Sigmoid colon (tissue), 7 donors: Measurements from ENCODE around the gene PDIA6. TPM values are rescaled to one million over a fixed set of nuclear protein-coding genes. Genes with fewer than 3 reads are reported as not detected.
"Not testable (repeated sequence)": the region's sequence is repeated elsewhere in the genome, so short reads cannot be mapped to it uniquely, and the experiment has no call there.

ENCODE experiments used
- DNase-seq: peaks from one replicate; pipeline ENCODE4 v3.0.0-alpha.2; 2019
- H3K27ac ChIP-seq, 4 donors: fragments of 200-600 bp; sonication (generic); one replicate each; pipeline ENCODE4 v1.5.1; 2016 to 2019; ENCODE audit warnings: mild to moderate bottlenecking in 1 of 4
- H3K27me3 ChIP-seq, 3 donors: fragments of 200-600 bp; sonication (generic); one replicate each; pipeline ENCODE4 v1.5.1; 2019; ENCODE audit warnings: mild to moderate bottlenecking in 1 of 3
- H3K36me3 ChIP-seq, 4 donors: fragments of 200-600 bp; sonication (generic); one replicate each; pipeline ENCODE4 v1.5.1; 2016 to 2019
- H3K4me1 ChIP-seq, 4 donors: fragments of 200-600 bp; sonication (generic); one replicate each; pipeline ENCODE4 v1.5.1; 2017 to 2019
- H3K4me3 ChIP-seq, 4 donors: fragments of 200-600 bp; sonication (generic); one replicate each; pipeline ENCODE4 v1.5.1; 2017 to 2019; ENCODE audit warnings: mild to moderate bottlenecking in 2 of 4, moderate library complexity in 1 of 4
- H3K9me3 ChIP-seq, 4 donors: fragments of 200-600 bp in 3 of 4; sonication (generic) in 3 of 4; one replicate each; pipeline versions ENCODE4 v1.5.1 to v1.6.1; 2013 to 2019
- EP300 ChIP-seq, 4 donors: sonication (generic); formaldehyde crosslinking; IDR thresholded peaks; one replicate each; pipeline ENCODE4 v1.6.1; 2017; ENCODE audit warnings: antibody characterized with exemption in 4 of 4
- POLR2A ChIP-seq, 2 donors: fragments of 450-650 bp; IDR thresholded peaks; one replicate each; pipeline ENCODE4 v1.6.1; 2016; ENCODE audit warnings: antibody characterized with exemption in 2 of 2, mild to moderate bottlenecking in 2 of 2, moderate library complexity in 2 of 2
- POLR2AphosphoS5 ChIP-seq, 4 donors: sonication (generic); formaldehyde crosslinking; IDR thresholded peaks; one replicate each; pipeline ENCODE4 v1.6.1; 2017; ENCODE audit warnings: antibody characterized with exemption in 4 of 4
- WGBS, 2 donors: extraction: QIAGEN DNeasy Blood & Tissue Kit; methylation state at CpG; one replicate each; pipeline ENCODE4 v1.1.7; 2013; 5-methylcytosine and 5-hydroxymethylcytosine counted together
- intact Hi-C: fragments of 100-400 bp; cut with DNase I; formaldehyde crosslinking; loops from one replicate; pipeline ENCODE4 v1.15.1; 2023
- polyA plus RNA-seq, 3 donors: library from polyadenylated mRNA; stranded (reverse); fragments of 200-250 nt; gene quantifications; one replicate each; pipeline ENCODE4 v1.2.3, GENCODE V29; 2013
- total RNA-seq, 4 donors: library from RNA; depleted of rRNA; stranded (reverse); fragments of >200 nt; gene quantifications; one replicate each; pipeline ENCODE4 v1.1.0, GENCODE V29; 2016
- TF ChIP-seq, protein P1 (sequence below), 4 experiments: fragments of 450-650 bp in 3 of 4; fragments of 200-600 bp in 1 of 4; IDR thresholded peaks; one replicate each; pipeline ENCODE4 v1.5.1; 2016 to 2019; ENCODE audit warnings: antibody characterized with exemption in 4 of 4, mild to moderate bottlenecking in 3 of 4, moderate library complexity in 2 of 4
- donor health status: healthy with polysubstance abuse.
- donor health status: Bipolar disorder and iron deficiency.
- donor health status: healthy.

PDIA6 gene
- total and polyA plus RNA-seq, 7 donors, result 31.8 to 211 (median 80.6) TPM

DNA sequence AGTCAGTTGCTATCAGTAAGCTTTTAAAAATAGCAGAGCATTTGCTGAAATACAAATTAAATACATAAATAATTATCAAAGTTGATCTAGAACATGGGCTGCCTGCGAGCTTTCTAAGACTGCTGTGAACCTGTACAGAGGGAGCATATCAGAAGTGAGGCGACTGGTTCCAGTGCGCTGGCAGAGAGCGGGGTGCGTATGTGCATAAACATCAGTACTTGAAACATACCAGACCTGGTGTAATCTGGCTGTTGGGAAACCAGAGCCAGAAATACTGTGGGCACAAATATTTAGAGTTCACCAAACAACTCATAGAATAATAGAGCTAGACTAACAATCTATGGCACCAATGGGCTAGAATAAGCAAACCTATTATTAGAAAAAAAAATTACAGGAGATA, 27.3 kb downstream of the PDIA6 start:
- TF ChIP-seq EP300 (IDR thresholded peaks at IDR 0.05), result peak in 2 of 4 donors; percentile 4 to 47
- peak in 3 of 4 donors; percentile 59 to 87 (median 66) for TF ChIP-seq POLR2AphosphoS5 (IDR thresholded peaks at IDR 0.05)
- TF ChIP-seq, protein P1, sequence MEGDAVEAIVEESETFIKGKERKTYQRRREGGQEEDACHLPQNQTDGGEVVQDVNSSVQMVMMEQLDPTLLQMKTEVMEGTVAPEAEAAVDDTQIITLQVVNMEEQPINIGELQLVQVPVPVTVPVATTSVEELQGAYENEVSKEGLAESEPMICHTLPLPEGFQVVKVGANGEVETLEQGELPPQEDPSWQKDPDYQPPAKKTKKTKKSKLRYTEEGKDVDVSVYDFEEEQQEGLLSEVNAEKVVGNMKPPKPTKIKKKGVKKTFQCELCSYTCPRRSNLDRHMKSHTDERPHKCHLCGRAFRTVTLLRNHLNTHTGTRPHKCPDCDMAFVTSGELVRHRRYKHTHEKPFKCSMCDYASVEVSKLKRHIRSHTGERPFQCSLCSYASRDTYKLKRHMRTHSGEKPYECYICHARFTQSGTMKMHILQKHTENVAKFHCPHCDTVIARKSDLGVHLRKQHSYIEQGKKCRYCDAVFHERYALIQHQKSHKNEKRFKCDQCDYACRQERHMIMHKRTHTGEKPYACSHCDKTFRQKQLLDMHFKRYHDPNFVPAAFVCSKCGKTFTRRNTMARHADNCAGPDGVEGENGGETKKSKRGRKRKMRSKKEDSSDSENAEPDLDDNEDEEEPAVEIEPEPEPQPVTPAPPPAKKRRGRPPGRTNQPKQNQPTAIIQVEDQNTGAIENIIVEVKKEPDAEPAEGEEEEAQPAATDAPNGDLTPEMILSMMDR (IDR thresholded peaks at IDR 0.05), result no peak
- no peak for TF ChIP-seq POLR2A (IDR thresholded peaks at IDR 0.05)
- H3K27ac ChIP-seq, result peak overlapping the region in 3 of 4 donors; percentile 63 to 75 (median 70)
- no peaks in the 10 kb centered on the region for H3K9me3 ChIP-seq
- H3K27me3 ChIP-seq, result no peaks in the 10 kb centered on the region
- H3K4me3 ChIP-seq, result no peak overlapping the region
- H3K4me1 ChIP-seq, result peaks cover 0 to 16% (median 5%) of the 10 kb centered on the region in 4 donors
- DNase-seq, result peak; percentile 76
- 95 to 98% methylated on average over 5 of the region's 5 CpGs for WGBS, 2 donors
- H3K36me3 ChIP-seq, result peaks cover 22 to 97% (median 54%) of the 10 kb centered on the region in 4 donors
- intact Hi-C loops, result no loop called here

DNA sequence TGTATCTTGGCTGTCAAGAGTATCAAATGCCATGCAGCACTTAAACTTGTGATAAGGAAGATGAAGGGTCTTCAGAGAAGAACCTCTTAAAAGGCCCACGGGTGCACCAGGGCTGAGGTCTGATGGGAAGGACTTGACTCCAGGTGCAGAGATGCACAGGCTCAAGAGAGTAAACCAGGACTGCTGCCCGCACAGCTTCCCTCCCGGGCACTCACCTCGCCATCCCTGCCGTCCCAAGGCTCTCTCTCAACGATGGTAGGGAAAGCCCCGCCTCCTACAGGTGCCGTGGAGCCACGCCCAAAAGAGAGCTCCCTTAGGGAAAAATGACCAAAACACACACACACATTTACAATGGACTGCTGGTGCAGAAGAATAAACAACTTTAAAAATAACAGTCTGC, 27.9 kb downstream of the PDIA6 start:
- WGBS, 2 donors, result 61 to 84% methylated on average over 9 of the region's 9 CpGs
- H3K4me3 ChIP-seq, result no peak overlapping the region
- TF ChIP-seq, protein P1 (IDR thresholded peaks at IDR 0.05), result no peak
- TF ChIP-seq EP300 (IDR thresholded peaks at IDR 0.05) (no peak), POLR2AphosphoS5 (IDR thresholded peaks at IDR 0.05) (no peak), POLR2A (IDR thresholded peaks at IDR 0.05) (no peak)
- no peaks in the 10 kb centered on the region for H3K27me3 ChIP-seq
- no peaks in the 10 kb centered on the region for H3K9me3 ChIP-seq
- H3K27ac ChIP-seq, result peak overlapping the region in 3 of 4 donors; percentile 63 to 75 (median 70)
- peaks cover 0 to 16% (median 5%) of the 10 kb centered on the region in 4 donors for H3K4me1 ChIP-seq
- peaks cover 16 to 97% (median 51%) of the 10 kb centered on the region in 4 donors for H3K36me3 ChIP-seq
- DNase-seq, result no peak
- intact Hi-C loops, result no loop called here

DNA sequence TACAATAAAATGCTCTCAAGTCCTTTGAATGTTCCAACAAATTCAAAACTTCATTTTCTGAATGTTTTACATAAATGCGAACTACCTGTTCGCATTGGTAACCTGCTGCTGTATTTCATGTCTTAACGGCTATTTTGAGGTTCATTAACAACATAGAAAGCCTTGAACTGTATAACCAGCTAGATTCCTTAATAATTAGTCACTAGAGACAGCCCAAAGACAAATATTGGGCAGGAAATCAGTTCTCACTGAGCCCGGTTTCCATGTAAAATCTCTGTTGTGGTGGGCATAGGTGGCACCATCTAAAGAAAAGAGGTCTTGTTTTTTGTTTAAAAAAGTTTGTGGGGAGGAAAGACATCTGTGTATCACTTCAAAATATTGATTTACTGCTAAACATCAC, 29.2 kb downstream of the PDIA6 start:
- H3K36me3 ChIP-seq, result peaks cover 6 to 92% (median 43%) of the 10 kb centered on the region in 4 donors
- no peaks in the 10 kb centered on the region for H3K9me3 ChIP-seq
- no peak for DNase-seq
- H3K27ac ChIP-seq, result no peak overlapping the region
- H3K27me3 ChIP-seq, result no peaks in the 10 kb centered on the region
- intact Hi-C loops, result no loop called here
- H3K4me1 ChIP-seq, result peaks cover 0 to 16% (median 5%) of the 10 kb centered on the region in 4 donors
- TF ChIP-seq, protein P1 (IDR thresholded peaks at IDR 0.05), result no peak
- no peak for TF ChIP-seq POLR2A (IDR thresholded peaks at IDR 0.05)
- TF ChIP-seq EP300 (IDR thresholded peaks at IDR 0.05), result no peak
- no peak for TF ChIP-seq POLR2AphosphoS5 (IDR thresholded peaks at IDR 0.05)
- WGBS, 2 donors, result 89 to 94% methylated on average over 4 of the region's 4 CpGs
- H3K4me3 ChIP-seq, result no peak overlapping the region

DNA sequence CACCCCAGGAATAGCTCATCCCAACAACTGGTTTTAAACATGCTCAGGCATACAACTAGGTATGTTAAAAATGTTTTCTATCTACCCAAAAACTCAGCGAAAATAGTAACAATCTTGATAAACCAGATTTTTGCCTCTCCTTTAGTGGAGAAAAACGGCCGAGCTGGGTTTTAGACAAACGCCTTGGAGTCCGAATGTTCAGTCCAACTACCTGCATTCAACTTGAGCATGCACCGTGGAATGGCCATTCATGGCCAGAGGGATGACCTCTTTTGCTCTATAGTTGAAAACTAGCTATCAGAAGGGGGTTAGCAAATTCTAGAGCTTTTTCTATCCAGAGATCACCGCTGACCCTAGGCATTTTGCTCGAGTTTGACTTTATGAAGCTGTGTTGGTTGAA, 30.8 kb downstream of the PDIA6 start:
- intact Hi-C loops, result no loop called here
- peaks cover 6 to 86% (median 39%) of the 10 kb centered on the region in 4 donors for H3K36me3 ChIP-seq
- no peak for DNase-seq
- peaks cover 0 to 16% (median 5%) of the 10 kb centered on the region in 4 donors for H3K4me1 ChIP-seq
- TF ChIP-seq POLR2A (IDR thresholded peaks at IDR 0.05) (no peak), POLR2AphosphoS5 (IDR thresholded peaks at IDR 0.05) (no peak), EP300 (IDR thresholded peaks at IDR 0.05) (no peak)
- TF ChIP-seq, protein P1 (IDR thresholded peaks at IDR 0.05), result no peak
- no peaks in the 10 kb centered on the region for H3K9me3 ChIP-seq
- no peaks in the 10 kb centered on the region for H3K27me3 ChIP-seq
- WGBS, 2 donors, result 97% methylated on average over 8 of the region's 8 CpGs
- no peak overlapping the region for H3K4me3 ChIP-seq
- H3K27ac ChIP-seq, result no peak overlapping the region

DNA sequence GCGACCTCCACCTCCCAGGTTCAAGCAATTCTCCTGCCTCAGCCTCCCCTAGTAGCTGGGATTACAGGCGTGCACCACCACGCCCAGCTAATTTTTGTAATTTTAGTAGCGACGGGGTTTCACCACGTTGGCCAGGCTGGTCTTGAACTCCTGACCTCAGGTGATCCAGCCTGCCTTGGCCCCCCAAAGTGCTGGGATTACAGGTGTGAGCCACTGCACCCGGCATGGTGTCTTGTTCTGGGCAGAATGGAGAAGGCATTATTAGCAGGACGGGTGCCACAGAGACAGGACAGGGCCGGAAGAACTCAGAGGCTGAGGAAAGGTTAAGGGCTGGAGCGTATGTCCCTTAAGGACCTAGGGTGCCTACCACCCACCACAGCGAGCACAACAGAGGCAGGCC, 31.8 kb downstream of the PDIA6 start:
- DNase-seq, H3K27ac ChIP-seq, H3K4me3 ChIP-seq, H3K9me3 ChIP-seq, intact Hi-C loops, H3K27me3 ChIP-seq: not testable (repeated sequence)
- 91 to 94% methylated on average over 11 of the region's 11 CpGs for WGBS, 2 donors
- Histone ChIP-seq H3K4me1 (peaks cover 0 to 15% (median 5%) of the 10 kb centered on the region in 4 donors), H3K36me3 (peaks cover 6 to 76% (median 34%) of the 10 kb centered on the region in 4 donors)
